Brain pericyte (primary cell): Measurements from ENCODE around the gene DCTD.

Experiments
- DNase-seq: peaks from one replicate; pipeline ENCODE4 v3.0.0-alpha.2; 2012; ENCODE audit warnings: low read depth, low spot score

Gene DCTD

GRCh38 chr4:182873289-182873688 lies 43.9 kb downstream of the DCTD start:
- no peak for DNase-seq

GRCh38 chr4:182872886-182873285 lies 44.3 kb downstream of the DCTD start:
- no peak for DNase-seq

GRCh38 chr4:182871616-182872015 lies 45.6 kb downstream of the DCTD start:
- no peak for DNase-seq

GRCh38 chr4:182869697-182870096 lies 47.5 kb downstream of the DCTD start:
- no peak for DNase-seq

GRCh38 chr4:182866746-182867145 lies 50.4 kb downstream of the DCTD start:
- DNase-seq: no peak

GRCh38 chr4:182863501-182863900 lies 53.7 kb downstream of the DCTD start:
- DNase-seq: no peak

GRCh38 chr4:182862921-182863320 lies 54.3 kb downstream of the DCTD start:
- DNase-seq: no peak

- DNase-seq: no peak
Observed at GRCh38 chr4:182862141-182862875, 54.9 kb downstream of the DCTD start.

- no peak for DNase-seq
Observed at GRCh38 chr4:182861346-182861745, 55.8 kb downstream of the DCTD start.

GRCh38 chr4:182859730-182860129 lies 57.5 kb downstream of the DCTD start:
- DNase-seq: no peak

GRCh38 chr4:182858711-182859110 lies 58.5 kb downstream of the DCTD start:
- no peak for DNase-seq

GRCh38 chr4:182856862-182857261 lies 60.3 kb downstream of the DCTD start:
- no peak for DNase-seq

GRCh38 chr4:182855877-182856276 lies 61.3 kb downstream of the DCTD start:
- DNase-seq: no peak

- peak; percentile 58 for DNase-seq
Observed at GRCh38 chr4:182855312-182855711, 61.9 kb downstream of the DCTD start.

GRCh38 chr4:182854466-182854865 lies 62.7 kb downstream of the DCTD start:
- DNase-seq: no peak

- no peak for DNase-seq
Observed at GRCh38 chr4:182853731-182854330, 63.4 kb downstream of the DCTD start.

- no peak for DNase-seq
Observed at GRCh38 chr4:182848685-182849084, 68.5 kb downstream of the DCTD start.

GRCh38 chr4:182847576-182848450 lies 69.4 kb downstream of the DCTD start:
- no peak for DNase-seq

- DNase-seq: no peak
Observed at GRCh38 chr4:182846036-182846435, 71.2 kb downstream of the DCTD start.

- DNase-seq: no peak
Observed at GRCh38 chr4:182845618-182846017, 71.6 kb downstream of the DCTD start.

GRCh38 chr4:182843808-182844325 lies 73.3 kb downstream of the DCTD start:
- no peak for DNase-seq

GRCh38 chr4:182842759-182843390 lies 74.3 kb downstream of the DCTD start:
- no peak for DNase-seq
